Measurements from ENCODE around the gene ELOVL1. TPM values are rescaled to one million over a fixed set of nuclear protein-coding genes. Genes with fewer than 3 reads are reported as not detected.
A peak's percentile ranks its signal among the peaks of the same experiment; 100 is the strongest.

Gene ELOVL1
- total and polyA plus RNA-seq, 2 of the 13 experiments (the other 11 are each of a cell fraction or from before 2014, with no cell fraction given) = 55.2 to 77.4 TPM

GRCh38 chr1:43340559-43340958 lies 27.3 kb downstream of the ELOVL1 start (continued):
- no peak for TF ChIP-seq JUND (CRISPR knock-in tag; IDR thresholded peaks at IDR 0.05)
- TF ChIP-seq MED13 (CRISPR knock-in tag; IDR thresholded peaks at IDR 0.05) = 0 out of 2 replicates have a peak, but pooled peaks have one; percentile 33
- TF ChIP-seq RERE (CRISPR knock-in tag; IDR thresholded peaks at IDR 0.05; ENCODE audit: low read depth) = no peak
- no peak for TF ChIP-seq E2F1 (CRISPR knock-in tag; IDR thresholded peaks at IDR 0.05)
- TF ChIP-seq, protein P1, sequence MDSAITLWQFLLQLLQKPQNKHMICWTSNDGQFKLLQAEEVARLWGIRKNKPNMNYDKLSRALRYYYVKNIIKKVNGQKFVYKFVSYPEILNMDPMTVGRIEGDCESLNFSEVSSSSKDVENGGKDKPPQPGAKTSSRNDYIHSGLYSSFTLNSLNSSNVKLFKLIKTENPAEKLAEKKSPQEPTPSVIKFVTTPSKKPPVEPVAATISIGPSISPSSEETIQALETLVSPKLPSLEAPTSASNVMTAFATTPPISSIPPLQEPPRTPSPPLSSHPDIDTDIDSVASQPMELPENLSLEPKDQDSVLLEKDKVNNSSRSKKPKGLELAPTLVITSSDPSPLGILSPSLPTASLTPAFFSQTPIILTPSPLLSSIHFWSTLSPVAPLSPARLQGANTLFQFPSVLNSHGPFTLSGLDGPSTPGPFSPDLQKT (CRISPR knock-in tag; IDR thresholded peaks at IDR 0.05; ENCODE audit: borderline replicate concordance) = no peak
- TF ChIP-seq, protein P2, sequence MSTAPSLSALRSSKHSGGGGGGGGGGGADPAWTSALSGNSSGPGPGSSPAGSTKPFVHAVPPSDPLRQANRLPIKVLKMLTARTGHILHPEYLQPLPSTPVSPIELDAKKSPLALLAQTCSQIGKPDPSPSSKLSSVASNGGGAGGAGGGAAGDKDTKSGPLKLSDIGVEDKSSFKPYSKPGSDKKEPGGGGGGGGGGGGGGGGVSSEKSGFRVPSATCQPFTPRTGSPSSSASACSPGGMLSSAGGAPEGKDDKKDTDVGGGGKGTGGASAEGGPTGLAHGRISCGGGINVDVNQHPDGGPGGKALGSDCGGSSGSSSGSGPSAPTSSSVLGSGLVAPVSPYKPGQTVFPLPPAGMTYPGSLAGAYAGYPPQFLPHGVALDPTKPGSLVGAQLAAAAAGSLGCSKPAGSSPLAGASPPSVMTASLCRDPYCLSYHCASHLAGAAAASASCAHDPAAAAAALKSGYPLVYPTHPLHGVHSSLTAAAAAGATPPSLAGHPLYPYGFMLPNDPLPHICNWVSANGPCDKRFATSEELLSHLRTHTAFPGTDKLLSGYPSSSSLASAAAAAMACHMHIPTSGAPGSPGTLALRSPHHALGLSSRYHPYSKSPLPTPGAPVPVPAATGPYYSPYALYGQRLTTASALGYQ (CRISPR knock-in tag; IDR thresholded peaks at IDR 0.05) = no peak
- TF ChIP-seq, protein P3, sequence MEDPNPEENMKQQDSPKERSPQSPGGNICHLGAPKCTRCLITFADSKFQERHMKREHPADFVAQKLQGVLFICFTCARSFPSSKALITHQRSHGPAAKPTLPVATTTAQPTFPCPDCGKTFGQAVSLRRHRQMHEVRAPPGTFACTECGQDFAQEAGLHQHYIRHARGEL (CRISPR knock-in tag; IDR thresholded peaks at IDR 0.05) = no peak
- TF ChIP-seq ZNF430 (CRISPR knock-in tag; IDR thresholded peaks at IDR 0.05) = no peak
- TF ChIP-seq HOXA5 (CRISPR knock-in tag; IDR thresholded peaks at IDR 0.05) = no peak
- no peak for TF ChIP-seq RAD51 (IDR thresholded peaks at IDR 0.05; ENCODE audit: borderline replicate concordance)
- TF ChIP-seq SPEN (CRISPR knock-in tag; IDR thresholded peaks at IDR 0.05; ENCODE audit: low read depth) = no peak
- TF ChIP-seq MAFK (conservative IDR thresholded peaks at IDR 0.05 in 1 of 2, IDR thresholded peaks at IDR 0.05 in 1 of 2; ENCODE audit: low read length in 2 of 2) = no peak
- no peak for TF ChIP-seq STAG1 (CRISPR knock-in tag; IDR thresholded peaks at IDR 0.05)
- TF ChIP-seq ZNF350 (CRISPR knock-in tag; IDR thresholded peaks at IDR 0.05; ENCODE audit: borderline replicate concordance, low read depth) = no peak
- TF ChIP-seq, protein P4, sequence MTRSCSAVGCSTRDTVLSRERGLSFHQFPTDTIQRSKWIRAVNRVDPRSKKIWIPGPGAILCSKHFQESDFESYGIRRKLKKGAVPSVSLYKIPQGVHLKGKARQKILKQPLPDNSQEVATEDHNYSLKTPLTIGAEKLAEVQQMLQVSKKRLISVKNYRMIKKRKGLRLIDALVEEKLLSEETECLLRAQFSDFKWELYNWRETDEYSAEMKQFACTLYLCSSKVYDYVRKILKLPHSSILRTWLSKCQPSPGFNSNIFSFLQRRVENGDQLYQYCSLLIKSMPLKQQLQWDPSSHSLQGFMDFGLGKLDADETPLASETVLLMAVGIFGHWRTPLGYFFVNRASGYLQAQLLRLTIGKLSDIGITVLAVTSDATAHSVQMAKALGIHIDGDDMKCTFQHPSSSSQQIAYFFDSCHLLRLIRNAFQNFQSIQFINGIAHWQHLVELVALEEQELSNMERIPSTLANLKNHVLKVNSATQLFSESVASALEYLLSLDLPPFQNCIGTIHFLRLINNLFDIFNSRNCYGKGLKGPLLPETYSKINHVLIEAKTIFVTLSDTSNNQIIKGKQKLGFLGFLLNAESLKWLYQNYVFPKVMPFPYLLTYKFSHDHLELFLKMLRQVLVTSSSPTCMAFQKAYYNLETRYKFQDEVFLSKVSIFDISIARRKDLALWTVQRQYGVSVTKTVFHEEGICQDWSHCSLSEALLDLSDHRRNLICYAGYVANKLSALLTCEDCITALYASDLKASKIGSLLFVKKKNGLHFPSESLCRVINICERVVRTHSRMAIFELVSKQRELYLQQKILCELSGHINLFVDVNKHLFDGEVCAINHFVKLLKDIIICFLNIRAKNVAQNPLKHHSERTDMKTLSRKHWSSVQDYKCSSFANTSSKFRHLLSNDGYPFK (CRISPR knock-in tag; IDR thresholded peaks at IDR 0.05; ENCODE audit: borderline replicate concordance) = no peak
- TF ChIP-seq CCAR2 (optimal IDR thresholded peaks at IDR 0.05; ENCODE audit: low read depth, low read length) = no peak
- TF ChIP-seq SNAPC2 (CRISPR knock-in tag; IDR thresholded peaks at IDR 0.05) = no peak
- TF ChIP-seq ZNF605 (CRISPR knock-in tag; IDR thresholded peaks at IDR 0.05) = no peak
